Measurements from ENCODE around the gene RNASET2. TPM values are rescaled to one million over a fixed set of nuclear protein-coding genes. Genes with fewer than 3 reads are reported as not detected.

Gene RNASET2
- total and polyA plus RNA-seq, 2 of the 13 experiments (the other 11 are each of a cell fraction or from before 2014, with no cell fraction given) = 44.6 to 597 TPM

- no peak for TF ChIP-seq TCF12 (IDR thresholded peaks at IDR 0.05)
- no peak for TF ChIP-seq TCF12 (CRISPR knock-in tag; IDR thresholded peaks at IDR 0.05)
- no peak for TF ChIP-seq PHB2 (IDR thresholded peaks at IDR 0.05; ENCODE audit: partially characterized antibody)
- TF ChIP-seq ZSCAN9 (CRISPR knock-in tag; IDR thresholded peaks at IDR 0.05; ENCODE audit: borderline replicate concordance) = no peak
- TF ChIP-seq, protein P1, sequence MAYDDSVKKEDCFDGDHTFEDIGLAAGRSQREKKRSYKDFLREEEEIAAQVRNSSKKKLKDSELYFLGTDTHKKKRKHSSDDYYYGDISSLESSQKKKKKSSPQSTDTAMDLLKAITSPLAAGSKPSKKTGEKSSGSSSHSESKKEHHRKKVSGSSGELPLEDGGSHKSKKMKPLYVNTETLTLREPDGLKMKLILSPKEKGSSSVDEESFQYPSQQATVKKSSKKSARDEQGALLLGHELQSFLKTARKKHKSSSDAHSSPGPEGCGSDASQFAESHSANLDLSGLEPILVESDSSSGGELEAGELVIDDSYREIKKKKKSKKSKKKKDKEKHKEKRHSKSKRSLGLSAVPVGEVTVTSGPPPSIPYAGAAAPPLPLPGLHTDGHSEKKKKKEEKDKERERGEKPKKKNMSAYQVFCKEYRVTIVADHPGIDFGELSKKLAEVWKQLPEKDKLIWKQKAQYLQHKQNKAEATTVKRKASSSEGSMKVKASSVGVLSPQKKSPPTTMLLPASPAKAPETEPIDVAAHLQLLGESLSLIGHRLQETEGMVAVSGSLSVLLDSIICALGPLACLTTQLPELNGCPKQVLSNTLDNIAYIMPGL (CRISPR knock-in tag; IDR thresholded peaks at IDR 0.05; ENCODE audit: borderline replicate concordance in 1 of 2, low read depth in 1 of 2) = 0 out of 4 replicates have a peak, but pooled peaks of 1 of the 2 experiments have one; percentile 22
- TF ChIP-seq ZSCAN21 (CRISPR knock-in tag; IDR thresholded peaks at IDR 0.05; ENCODE audit: borderline replicate concordance) = no peak
- TF ChIP-seq ZNF878 (CRISPR knock-in tag; IDR thresholded peaks at IDR 0.05) = no peak
- TF ChIP-seq ZBED4 (CRISPR knock-in tag; IDR thresholded peaks at IDR 0.05; ENCODE audit: borderline replicate concordance) = no peak
- peak; percentile 13 for TF ChIP-seq TEAD3 (CRISPR knock-in tag; optimal IDR thresholded peaks at IDR 0.05; ENCODE audit: borderline replicate concordance)
- TF ChIP-seq, protein P2, sequence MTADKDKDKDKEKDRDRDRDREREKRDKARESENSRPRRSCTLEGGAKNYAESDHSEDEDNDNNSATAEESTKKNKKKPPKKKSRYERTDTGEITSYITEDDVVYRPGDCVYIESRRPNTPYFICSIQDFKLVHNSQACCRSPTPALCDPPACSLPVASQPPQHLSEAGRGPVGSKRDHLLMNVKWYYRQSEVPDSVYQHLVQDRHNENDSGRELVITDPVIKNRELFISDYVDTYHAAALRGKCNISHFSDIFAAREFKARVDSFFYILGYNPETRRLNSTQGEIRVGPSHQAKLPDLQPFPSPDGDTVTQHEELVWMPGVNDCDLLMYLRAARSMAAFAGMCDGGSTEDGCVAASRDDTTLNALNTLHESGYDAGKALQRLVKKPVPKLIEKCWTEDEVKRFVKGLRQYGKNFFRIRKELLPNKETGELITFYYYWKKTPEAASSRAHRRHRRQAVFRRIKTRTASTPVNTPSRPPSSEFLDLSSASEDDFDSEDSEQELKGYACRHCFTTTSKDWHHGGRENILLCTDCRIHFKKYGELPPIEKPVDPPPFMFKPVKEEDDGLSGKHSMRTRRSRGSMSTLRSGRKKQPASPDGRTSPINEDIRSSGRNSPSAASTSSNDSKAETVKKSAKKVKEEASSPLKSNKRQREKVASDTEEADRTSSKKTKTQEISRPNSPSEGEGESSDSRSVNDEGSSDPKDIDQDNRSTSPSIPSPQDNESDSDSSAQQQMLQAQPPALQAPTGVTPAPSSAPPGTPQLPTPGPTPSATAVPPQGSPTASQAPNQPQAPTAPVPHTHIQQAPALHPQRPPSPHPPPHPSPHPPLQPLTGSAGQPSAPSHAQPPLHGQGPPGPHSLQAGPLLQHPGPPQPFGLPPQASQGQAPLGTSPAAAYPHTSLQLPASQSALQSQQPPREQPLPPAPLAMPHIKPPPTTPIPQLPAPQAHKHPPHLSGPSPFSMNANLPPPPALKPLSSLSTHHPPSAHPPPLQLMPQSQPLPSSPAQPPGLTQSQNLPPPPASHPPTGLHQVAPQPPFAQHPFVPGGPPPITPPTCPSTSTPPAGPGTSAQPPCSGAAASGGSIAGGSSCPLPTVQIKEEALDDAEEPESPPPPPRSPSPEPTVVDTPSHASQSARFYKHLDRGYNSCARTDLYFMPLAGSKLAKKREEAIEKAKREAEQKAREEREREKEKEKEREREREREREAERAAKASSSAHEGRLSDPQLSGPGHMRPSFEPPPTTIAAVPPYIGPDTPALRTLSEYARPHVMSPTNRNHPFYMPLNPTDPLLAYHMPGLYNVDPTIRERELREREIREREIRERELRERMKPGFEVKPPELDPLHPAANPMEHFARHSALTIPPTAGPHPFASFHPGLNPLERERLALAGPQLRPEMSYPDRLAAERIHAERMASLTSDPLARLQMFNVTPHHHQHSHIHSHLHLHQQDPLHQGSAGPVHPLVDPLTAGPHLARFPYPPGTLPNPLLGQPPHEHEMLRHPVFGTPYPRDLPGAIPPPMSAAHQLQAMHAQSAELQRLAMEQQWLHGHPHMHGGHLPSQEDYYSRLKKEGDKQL (CRISPR knock-in tag; IDR thresholded peaks at IDR 0.05; ENCODE audit: low read depth) = no peak
- TF ChIP-seq GATAD2A (CRISPR knock-in tag; IDR thresholded peaks at IDR 0.05) = no peak
- no peak for TF ChIP-seq HOXA9 (CRISPR knock-in tag; IDR thresholded peaks at IDR 0.05; ENCODE audit: borderline replicate concordance)
- 0 out of 2 replicates have a peak, but pooled peaks have one; percentile 3 for TF ChIP-seq ZC3H13 (CRISPR knock-in tag; IDR thresholded peaks at IDR 0.05)
- TF ChIP-seq ZNF383 (CRISPR knock-in tag; IDR thresholded peaks at IDR 0.05; ENCODE audit: borderline replicate concordance) = no peak
- TF ChIP-seq PPARG (CRISPR knock-in tag; conservative IDR thresholded peaks at IDR 0.05) = no peak
- no peak for TF ChIP-seq FOXK1 (CRISPR knock-in tag; IDR thresholded peaks at IDR 0.05; ENCODE audit: borderline replicate concordance, low read depth)
- TF ChIP-seq, protein P3, sequence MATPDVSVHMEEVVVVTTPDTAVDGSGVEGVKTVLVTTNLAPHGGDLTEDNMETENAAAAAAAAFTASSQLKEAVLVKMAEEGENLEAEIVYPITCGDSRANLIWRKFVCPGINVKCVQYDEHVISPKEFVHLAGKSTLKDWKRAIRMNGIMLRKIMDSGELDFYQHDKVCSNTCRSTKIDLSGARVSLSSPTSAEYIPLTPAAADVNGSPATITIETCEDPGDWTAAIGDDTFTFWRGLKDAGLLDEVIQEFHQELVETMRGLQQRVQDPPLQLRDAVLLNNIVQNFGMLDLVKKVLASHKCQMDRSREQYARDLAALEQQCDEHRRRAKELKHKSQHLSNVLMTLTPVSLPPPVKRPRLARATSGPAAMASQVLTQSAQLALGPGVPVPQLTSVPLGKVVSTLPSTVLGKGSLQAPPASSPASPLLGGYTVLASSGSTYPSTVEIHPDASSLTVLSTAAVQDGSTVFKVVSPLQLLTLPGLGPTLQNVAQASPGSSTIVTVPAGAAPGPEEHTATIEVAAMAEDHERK (CRISPR knock-in tag; IDR thresholded peaks at IDR 0.05; ENCODE audit: low read depth) = no peak
These were observed 2.1 kb downstream of the RNASET2 start (continued) for GRCh38 chr6:166954118-166954713.

Measured in HepG2 (cell line).